Astrocyte of the spinal cord (primary cell): ENCODE results near the gene SND1.
"Not testable (repeated sequence)": the region's sequence is repeated elsewhere in the genome, so short reads cannot be mapped to it uniquely, and the experiment has no call there.

Source experiments
- DNase-seq: peaks from one replicate; pipeline ENCODE4 v3.0.0; 2011; ENCODE audit warnings: low read depth, low spot score
- H3K4me3 ChIP-seq: 2 replicates; pipeline ENCODE4 v1.5.1; 2011; ENCODE audit warnings: low read depth, mild to moderate bottlenecking, low read length, moderate library complexity
- in situ Hi-C: cut with HindIII; loops from 2 replicates; pipeline ENCODE4 v1.10.0; 2017; ENCODE audit warnings: low sequenced_read_pairs
- TF ChIP-seq, protein P1 (sequence below): IDR thresholded peaks from 2 replicates; pipeline ENCODE4 v1.5.1; 2012; ENCODE audit warnings: low read depth, mild to moderate bottlenecking, low read length, inconsistent platforms

Gene SND1

GRCh38 chr7:127831318-127832219 is 179.6 kb downstream of the SND1 start:
- in situ Hi-C loops, result no loop called here
- no peak overlapping the region for H3K4me3 ChIP-seq
- DNase-seq, result no peak
- TF ChIP-seq, protein P1, sequence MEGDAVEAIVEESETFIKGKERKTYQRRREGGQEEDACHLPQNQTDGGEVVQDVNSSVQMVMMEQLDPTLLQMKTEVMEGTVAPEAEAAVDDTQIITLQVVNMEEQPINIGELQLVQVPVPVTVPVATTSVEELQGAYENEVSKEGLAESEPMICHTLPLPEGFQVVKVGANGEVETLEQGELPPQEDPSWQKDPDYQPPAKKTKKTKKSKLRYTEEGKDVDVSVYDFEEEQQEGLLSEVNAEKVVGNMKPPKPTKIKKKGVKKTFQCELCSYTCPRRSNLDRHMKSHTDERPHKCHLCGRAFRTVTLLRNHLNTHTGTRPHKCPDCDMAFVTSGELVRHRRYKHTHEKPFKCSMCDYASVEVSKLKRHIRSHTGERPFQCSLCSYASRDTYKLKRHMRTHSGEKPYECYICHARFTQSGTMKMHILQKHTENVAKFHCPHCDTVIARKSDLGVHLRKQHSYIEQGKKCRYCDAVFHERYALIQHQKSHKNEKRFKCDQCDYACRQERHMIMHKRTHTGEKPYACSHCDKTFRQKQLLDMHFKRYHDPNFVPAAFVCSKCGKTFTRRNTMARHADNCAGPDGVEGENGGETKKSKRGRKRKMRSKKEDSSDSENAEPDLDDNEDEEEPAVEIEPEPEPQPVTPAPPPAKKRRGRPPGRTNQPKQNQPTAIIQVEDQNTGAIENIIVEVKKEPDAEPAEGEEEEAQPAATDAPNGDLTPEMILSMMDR, result no peak

- DNase-seq, result no peak
- no peak overlapping the region for H3K4me3 ChIP-seq
- in situ Hi-C loops, result no loop called here
- TF ChIP-seq, protein P1, result no peak
Measured at GRCh38 chr7:127832592-127832991, 180.6 kb downstream of the SND1 start.

DNA sequence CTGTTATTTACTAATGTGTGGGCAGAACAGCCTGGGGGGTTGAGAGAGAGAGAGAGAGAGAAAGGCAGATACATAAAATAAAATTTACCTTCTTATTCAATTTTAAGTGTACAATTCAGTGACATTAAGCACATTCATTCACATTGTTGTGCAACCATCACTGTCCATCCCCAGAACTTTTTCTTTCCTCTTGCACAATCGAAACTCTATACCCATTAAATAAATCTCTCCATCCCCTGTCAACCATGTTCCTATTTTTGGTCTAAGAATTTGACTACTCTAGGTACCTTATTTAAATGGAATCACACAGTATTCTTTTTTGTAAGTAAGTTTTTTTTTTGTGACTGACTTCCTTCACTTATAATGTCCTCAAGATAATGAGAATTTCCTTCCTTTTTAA is 181.6 kb downstream of the SND1 start:
- in situ Hi-C loops, result no loop called here
- H3K4me3 ChIP-seq, result no peak overlapping the region
- TF ChIP-seq, protein P1, result no peak
- DNase-seq, result no peak

DNA sequence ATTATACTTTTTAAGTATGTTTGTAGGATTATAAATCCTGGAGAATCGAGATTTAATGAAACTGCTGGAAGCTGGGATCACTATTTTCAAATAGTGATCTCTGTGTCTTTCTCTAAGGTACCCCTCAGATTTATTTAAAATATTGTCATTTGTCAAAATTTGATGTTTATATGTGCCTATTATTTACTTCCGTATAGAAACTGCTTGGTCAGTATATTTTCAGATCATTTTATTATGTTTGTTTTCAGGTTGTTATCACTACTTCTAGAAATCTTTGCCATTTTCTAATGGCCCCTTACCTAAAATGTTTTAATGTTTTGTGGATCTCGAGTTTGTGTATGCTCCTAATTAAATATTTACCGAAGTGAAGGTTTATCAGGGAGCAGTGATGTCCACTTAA is 183.7 kb downstream of the SND1 start:
- H3K4me3 ChIP-seq, result no peak overlapping the region
- TF ChIP-seq, protein P1, result no peak
- in situ Hi-C loops, result no loop called here
- no peak for DNase-seq

GRCh38 chr7:127837816-127838410 is 185.9 kb downstream of the SND1 start:
- in situ Hi-C loops, DNase-seq, H3K4me3 ChIP-seq: not testable (repeated sequence)

- DNase-seq, result no peak
- TF ChIP-seq, protein P1, result no peak
- H3K4me3 ChIP-seq, result no peak overlapping the region
- in situ Hi-C loops, result no loop called here
Measured at GRCh38 chr7:127838816-127839415, 186.9 kb downstream of the SND1 start.
